Testis (tissue), 3 donors: Measurements from ENCODE around the gene PPM1M. TPM values are rescaled to one million over a fixed set of nuclear protein-coding genes. Genes with fewer than 3 reads are reported as not detected.

ENCODE experiments used
- DNase-seq: peaks from one replicate; pipeline ENCODE4 v3.0.0-alpha.2; 2019
- H3K27ac ChIP-seq, 2 donors: fragments of 200-600 bp; sonication (generic); one replicate each; pipeline ENCODE4 v1.5.1; 2019
- H3K27me3 ChIP-seq: fragments of 200-600 bp; sonication (generic); one replicate; pipeline ENCODE4 v1.5.1; 2019
- H3K36me3 ChIP-seq: fragments of 200-600 bp; sonication (generic); one replicate; pipeline ENCODE4 v1.5.1; 2017; ENCODE audit warnings: low read depth; ENCODE audit errors: missing control alignments
- H3K4me1 ChIP-seq: fragments of 200-600 bp; sonication (generic); one replicate; pipeline ENCODE4 v1.5.1; 2019
- H3K4me3 ChIP-seq, 2 donors: fragments of 200-600 bp; sonication (generic); one replicate each; pipeline ENCODE4 v1.5.1; 2017 to 2019
- H3K9me3 ChIP-seq: fragments of 200-600 bp; sonication (generic); one replicate; pipeline ENCODE4 v1.5.1; 2017
- CTCF ChIP-seq, 3 experiments: fragments of 450-650 bp in 2 of 3; fragments of 200-600 bp in 1 of 3; sonication (generic) in 1 of 3; IDR thresholded peaks; one replicate each; pipeline ENCODE4 v1.5.1; 2016 to 2019; ENCODE audit warnings: antibody characterized with exemption in 3 of 3, mild to moderate bottlenecking in 2 of 3, moderate library complexity in 1 of 3
- POLR2A ChIP-seq: fragments of 450-650 bp; IDR thresholded peaks from one replicate; pipeline ENCODE4 v1.6.1; 2017; ENCODE audit warnings: antibody characterized with exemption, mild to moderate bottlenecking, moderate library complexity
- WGBS, 2 donors: methylation state at CpG; one replicate each; pipeline ENCODE4 v1.1.5; 2018; 5-methylcytosine and 5-hydroxymethylcytosine counted together
- intact Hi-C: fragments of 100-400 bp; cut with DNase I; formaldehyde crosslinking; loops from one replicate; pipeline ENCODE4 v1.15.1; 2023; ENCODE audit warnings: low total_unique reads
- polyA plus RNA-seq: library from polyadenylated mRNA; stranded (reverse); fragments of 350-450 nt; fragmentation: Illumina TruSeq; extraction: RNeasy Lipid Tissue Mini Kit (QIAGEN cat#74804); gene quantifications from one replicate; pipeline ENCODE4 v1.2.3, GENCODE V29; 2014; ENCODE audit warnings: low read depth, low replicate concordance; ENCODE audit not compliant: insufficient read depth
- total RNA-seq, 2 donors: library from RNA; depleted of rRNA; stranded (reverse); fragments of >200 nt; gene quantifications; one replicate each; pipeline ENCODE4 v1.2.3, GENCODE V29; 2016

Gene PPM1M
- total and polyA plus RNA-seq, 3 donors from 2014 or later: 12.9 to 22.2 (median 15.2) TPM

GRCh38 chr3:52218937-52219650 lies 26.5 kb upstream of the PPM1M start:
- 59 to 82% methylated on average over 5 to 6 of the region's 6 CpGs for WGBS, 2 donors

GRCh38 chr3:52220380-52221026 lies 25.1 kb upstream of the PPM1M start:
- Histone ChIP-seq H3K4me3 (no peak overlapping the region), H3K4me1 (peaks cover 16% of the 10 kb centered on the region), H3K27me3 (no peaks in the 10 kb centered on the region), H3K36me3 (no peaks in the 10 kb centered on the region), H3K27ac (no peak overlapping the region), H3K9me3 (no peaks in the 10 kb centered on the region)
- WGBS, 2 donors: 38 to 66% methylated on average over 6 to 9 of the region's 9 CpGs
- TF ChIP-seq CTCF (IDR thresholded peaks at IDR 0.05) (peak; percentile 63 to 95 (median 89)), POLR2A (no peak)
- DNase-seq: peak; percentile 89
- intact Hi-C loops: loop anchor here (5.0 kb wide), 1 partner anchor 117 kb away; no protein-coding TSS in a partner anchor

More at GRCh38 chr3:52218937-52219650, 26.5 kb upstream of the PPM1M start:
- no peak overlapping the region for H3K27ac ChIP-seq
- TF ChIP-seq CTCF (IDR thresholded peaks at IDR 0.05): no peak
- TF ChIP-seq POLR2A: no peak
- no peaks in the 10 kb centered on the region for H3K27me3 ChIP-seq
- H3K4me1 ChIP-seq: peaks cover 16% of the 10 kb centered on the region
- H3K9me3 ChIP-seq: no peaks in the 10 kb centered on the region
- no peak overlapping the region for H3K4me3 ChIP-seq
- intact Hi-C loops: no loop called here
- no peaks in the 10 kb centered on the region for H3K36me3 ChIP-seq
- DNase-seq: no peak

GRCh38 chr3:52221141-52221562 lies 24.4 kb upstream of the PPM1M start:
- H3K9me3 ChIP-seq: no peaks in the 10 kb centered on the region
- no peak overlapping the region for H3K4me3 ChIP-seq
- intact Hi-C loops: loop anchor here (5.0 kb wide), 1 partner anchor 116 kb away; no protein-coding TSS in a partner anchor
- H3K4me1 ChIP-seq: peaks cover 16% of the 10 kb centered on the region
- no peaks in the 10 kb centered on the region for H3K36me3 ChIP-seq
- TF ChIP-seq CTCF (IDR thresholded peaks at IDR 0.05) (no peak), POLR2A (no peak)
- no peak for DNase-seq
- H3K27me3 ChIP-seq: no peaks in the 10 kb centered on the region
- no peak overlapping the region for H3K27ac ChIP-seq
- 60 to 96% methylated on average over 1 to 27 of the region's 27 CpGs for WGBS, 2 donors

- TF ChIP-seq POLR2A: no peak
- TF ChIP-seq CTCF (IDR thresholded peaks at IDR 0.05): no peak
- Histone ChIP-seq H3K27me3 (no peaks in the 10 kb centered on the region), H3K4me1 (peaks cover 12% of the 10 kb centered on the region), H3K36me3 (no peaks in the 10 kb centered on the region), H3K9me3 (no peaks in the 10 kb centered on the region), H3K27ac (no peak overlapping the region), H3K4me3 (no peak overlapping the region)
- intact Hi-C loops: loop anchor here (5.0 kb wide), 1 partner anchor 116 kb away; no protein-coding TSS in a partner anchor
- WGBS, 2 donors: 69 to 72% methylated on average over 13 to 34 of the region's 34 CpGs
- DNase-seq: peak; percentile 49
These were observed 23.8 kb upstream of the PPM1M start for GRCh38 chr3:52221563-52222318.
